GM12892 (cell line): Measurements from ENCODE around the gene PARP1.

ENCODE experiments used
- POLR2A ChIP-seq: IDR thresholded peaks from 2 replicates; pipeline ENCODE4 v1.6.1; 2011; ENCODE audit warnings: low read depth, low read length, control low read depth
- POLR2AphosphoS5 ChIP-seq: IDR thresholded peaks from 2 replicates; pipeline ENCODE4 v1.6.1; 2011; ENCODE audit warnings: low read depth, low read length, control low read depth
- TAF1 ChIP-seq: IDR thresholded peaks from 2 replicates; pipeline ENCODE4 v1.6.1; 2011; ENCODE audit warnings: low read depth, mild to moderate bottlenecking, control low read depth, low read length, borderline replicate concordance

GRCh38 chr1:226443439-226443838 is 35.5 kb upstream of the PARP1 start:
- TF ChIP-seq POLR2A (no peak), TAF1 (no peak), POLR2AphosphoS5 (no peak)
